GM23338 (cell line): ENCODE data around the gene SMYD1. TPM values are rescaled to one million over a fixed set of nuclear protein-coding genes. Genes with fewer than 3 reads are reported as not detected.

Source experiments
- ATAC-seq: fragments of 200-7000 bp; cut with Tn5 transposase; 3 replicates; pipeline ENCODE4 v1.9.1; 2020
- DNase-seq: peaks from one replicate; pipeline ENCODE4 v3.0.0-alpha.2; 2015; ENCODE audit warnings: low spot score
- H2AFZ ChIP-seq: fragments of 200-600 bp; sonication (generic); 2 replicates; pipeline ENCODE4 v1.8.0; 2016; ENCODE audit warnings: antibody characterized with exemption, mild to moderate bottlenecking, moderate library complexity
- H3F3A ChIP-seq: fragments of 200-600 bp; sonication (generic); replicated peaks from 2 replicates; pipeline ENCODE4 v1.8.0; 2017; ENCODE audit warnings: antibody characterized with exemption, mixed run types, low read depth
- H3K27ac ChIP-seq: fragments of 200-600 bp; sonication (generic); 2 replicates; pipeline ENCODE4 v1.6.1; 2016; ENCODE audit warnings: low read depth
- H3K27me3 ChIP-seq: fragments of 200-600 bp; sonication (generic); 2 replicates; pipeline ENCODE4 v1.8.0; 2016; ENCODE audit warnings: mild to moderate bottlenecking, mixed run types, moderate library complexity; ENCODE audit not compliant: insufficient read depth
- H3K36me3 ChIP-seq: fragments of 200-600 bp; sonication (generic); 2 replicates; pipeline ENCODE4 v1.8.0; 2016; ENCODE audit warnings: mild to moderate bottlenecking; ENCODE audit not compliant: insufficient read depth
- H3K4me1 ChIP-seq: fragments of 200-600 bp; sonication (generic); 2 replicates; pipeline ENCODE4 v1.8.0; 2016; ENCODE audit warnings: mild to moderate bottlenecking, moderate library complexity; ENCODE audit not compliant: insufficient read depth
- H3K4me2 ChIP-seq: fragments of 200-600 bp; sonication (generic); 2 replicates; pipeline ENCODE4 v1.7.1; 2017; ENCODE audit warnings: mixed run types
- H3K4me3 ChIP-seq: fragments of 200-600 bp; sonication (generic); 2 replicates; pipeline ENCODE4 v1.6.1; 2016; ENCODE audit warnings: mixed run types
- H3K79me2 ChIP-seq: fragments of 200-600 bp; sonication (generic); replicated peaks from 2 replicates; pipeline ENCODE4 v1.8.0; 2017; ENCODE audit warnings: mild to moderate bottlenecking; ENCODE audit not compliant: insufficient read depth
- H3K9me2 ChIP-seq: fragments of 200-600 bp; sonication (generic); 2 replicates; pipeline ENCODE4 v1.8.0; 2017; ENCODE audit not compliant: insufficient read depth
- H4K20me1 ChIP-seq: fragments of 200-600 bp; sonication (generic); replicated peaks from 2 replicates; pipeline ENCODE4 v1.8.0; 2017; ENCODE audit warnings: mild to moderate bottlenecking; ENCODE audit not compliant: insufficient read depth
- H3K27ac Mint-ChIP-seq: 2 replicates; pipeline ENCODE4 v1.8.0; 2020; ENCODE audit warnings: inconsistent platforms, mild to moderate bottlenecking, moderate library complexity, mixed read lengths
- H3K27me3 Mint-ChIP-seq: 3 replicates; pipeline ENCODE4 v1.8.0; 2022; ENCODE audit warnings: low read depth, mild to moderate bottlenecking, moderate library complexity, mixed read lengths, inconsistent platforms; ENCODE audit not compliant: insufficient read depth, poor library complexity
- H3K36me3 Mint-ChIP-seq: 3 replicates; pipeline ENCODE4 v1.8.0; 2021; ENCODE audit warnings: low read depth, mild to moderate bottlenecking, inconsistent platforms, moderate library complexity, mixed read lengths
- H3K4me1 Mint-ChIP-seq: 3 replicates; pipeline ENCODE4 v1.8.0; 2020; ENCODE audit warnings: mild to moderate bottlenecking, inconsistent platforms, mixed read lengths
- H3K4me3 Mint-ChIP-seq: 3 replicates; pipeline ENCODE4 v1.8.0; 2021; ENCODE audit warnings: moderate library complexity, mild to moderate bottlenecking, inconsistent platforms, mixed read lengths
- H3K9me3 Mint-ChIP-seq: 3 replicates; pipeline ENCODE4 v1.8.0; 2020; ENCODE audit warnings: moderate library complexity, mild to moderate bottlenecking, inconsistent platforms, mixed read lengths
- CREB1 ChIP-seq: fragments of 250-450 bp; sonication (Bioruptor Pico); IDR thresholded peaks from 2 replicates; pipeline ENCODE4 v1.5.0; 2020; ENCODE audit warnings: low read depth, mild to moderate bottlenecking, moderate library complexity
- CTCF ChIP-seq, 2 experiments: fragments of 200-600 bp in 1 of 2; sonication (generic) in 1 of 2; conservative IDR thresholded peaks; 2 replicates each; pipeline versions ENCODE4 v1.5.1 to v1.6.1; 2016 to 2017; ENCODE audit warnings: antibody characterized with exemption in 2 of 2, low read depth in 2 of 2, mild to moderate bottlenecking in 2 of 2, moderate library complexity in 1 of 2
- ETS1 ChIP-seq: IDR thresholded peaks from 2 replicates; pipeline ENCODE4 v1.6.1; 2016; ENCODE audit warnings: antibody characterized with exemption
- EZH2 ChIP-seq: fragments of 200-600 bp; sonication (generic); IDR thresholded peaks from one replicate; pipeline ENCODE4 v1.8.0; 2017; ENCODE audit warnings: antibody characterized with exemption, mild to moderate bottlenecking, low read depth; ENCODE audit not compliant: unreplicated experiment
- EZH2phosphoT487 ChIP-seq: fragments of 200-600 bp; sonication (generic); IDR thresholded peaks from one replicate; pipeline ENCODE4 v1.8.1; 2018; ENCODE audit warnings: antibody characterized with exemption; ENCODE audit not compliant: unreplicated experiment
- JUNB ChIP-seq: IDR thresholded peaks from one replicate; pipeline ENCODE4 v1.6.1; 2016; ENCODE audit warnings: antibody characterized with exemption; ENCODE audit not compliant: unreplicated experiment
- NANOG ChIP-seq: IDR thresholded peaks from 2 replicates; pipeline ENCODE4 v1.6.1; 2016; ENCODE audit warnings: antibody characterized with exemption, borderline replicate concordance
- POLR2AphosphoS5 ChIP-seq: IDR thresholded peaks from 2 replicates; pipeline ENCODE4 v1.6.1; 2016; ENCODE audit warnings: antibody characterized with exemption, low read depth
- REST ChIP-seq: IDR thresholded peaks from one replicate; pipeline ENCODE4 v1.6.1; 2018; ENCODE audit warnings: antibody characterized with exemption; ENCODE audit not compliant: unreplicated experiment
- STAT1 ChIP-seq: IDR thresholded peaks from one replicate; pipeline ENCODE4 v1.6.1; 2016; ENCODE audit warnings: antibody characterized with exemption; ENCODE audit not compliant: unreplicated experiment
- ZNF114 ChIP-seq: fragments of 250-450 bp; sonication (Bioruptor Pico); IDR thresholded peaks from 2 replicates; pipeline ENCODE4 v1.5.0; 2020; ENCODE audit warnings: mild to moderate bottlenecking, moderate library complexity
- ZNF331 ChIP-seq: fragments of 250-450 bp; sonication (Bioruptor Pico); IDR thresholded peaks from 2 replicates; pipeline ENCODE4 v1.5.0; 2020; ENCODE audit warnings: low read depth, mild to moderate bottlenecking, moderate library complexity
- ZNF462 ChIP-seq: fragments of 250-450 bp; sonication (Bioruptor Pico); IDR thresholded peaks from 2 replicates; pipeline ENCODE4 v1.5.0; 2020; ENCODE audit warnings: mild to moderate bottlenecking, moderate library complexity
- polyA plus RNA-seq: library from polyadenylated mRNA; unstranded; fragments of >200 nt; fragmentation: Nextera tagmentation; extraction: Ambion mirVana; gene quantifications from 2 replicates; pipeline ENCODE4 v1.2.1, GENCODE V29; 2016
- total RNA-seq: library from RNA; depleted of rRNA; stranded (reverse); fragments of >200 nt; shearing (Covaris generic); gene quantifications from 2 replicates; pipeline ENCODE4 v1.2.3, GENCODE V29; 2014

Gene SMYD1
- total and polyA plus RNA-seq, 2 experiments from 2014 or later = 0.07 TPM; not detected in 1

GRCh38 chr2:88081924-88082608, 14.4 kb downstream of the SMYD1 start:
- ATAC-seq = peak; percentile 64
- Mint-ChIP-seq H3K9me3 (no peaks in the 10 kb centered on the region), H3K4me3 (no peak overlapping the region), H3K27me3 (no peaks in the 10 kb centered on the region), H3K4me1 (peaks cover 14% of the 10 kb centered on the region), H3K27ac (no peak overlapping the region), H3K36me3 (no peaks in the 10 kb centered on the region)
- H3K27ac ChIP-seq = no peak overlapping the region
- no peak for DNase-seq
- no peaks in the 10 kb centered on the region for H4K20me1 ChIP-seq
- no peak overlapping the region for H3K4me3 ChIP-seq
- H3K36me3 ChIP-seq = no peaks in the 10 kb centered on the region
- H3F3A ChIP-seq = no peaks in the 10 kb centered on the region
- 0 out of 2 replicates have a peak, but pooled peaks cover 9% of the 10 kb centered on the region for H3K4me1 ChIP-seq
- H2AFZ ChIP-seq = 0 out of 2 replicates have a peak overlapping the region, but pooled peaks have one; percentile 43
- no peaks in the 10 kb centered on the region for H3K9me2 ChIP-seq
- no peak for TF ChIP-seq EZH2
- TF ChIP-seq NANOG = no peak
- TF ChIP-seq ETS1 = no peak
- no peak for TF ChIP-seq ZNF331 (CRISPR knock-in tag)
- TF ChIP-seq JUNB = no peak
- TF ChIP-seq POLR2AphosphoS5 = no peak
- TF ChIP-seq ZNF114 (CRISPR knock-in tag) = no peak
- TF ChIP-seq CTCF (conservative IDR thresholded peaks at IDR 0.05; ENCODE audit: low read depth in 2 of 2) = no peak; a peak in 1 of 4 replicates
- no peak for TF ChIP-seq EZH2phosphoT487
- TF ChIP-seq STAT1 = no peak
- TF ChIP-seq REST = no peak
- no peak for TF ChIP-seq ZNF462 (CRISPR knock-in tag)
- no peak for TF ChIP-seq CREB1
- H3K4me2 ChIP-seq = peak overlapping the region; percentile 58; the same call in 1 of the 2 replicates
- H3K79me2 ChIP-seq = no peaks in the 10 kb centered on the region
- H3K27me3 ChIP-seq = no peaks in the 10 kb centered on the region
